Sigmoid colon (tissue), 7 donors: ENCODE measurements around the gene RAB3B. TPM values are rescaled to one million over a fixed set of nuclear protein-coding genes. Genes with fewer than 3 reads are reported as not detected.
"Not testable (repeated sequence)": the region's sequence is repeated elsewhere in the genome, so short reads cannot be mapped to it uniquely, and the experiment has no call there.

ENCODE experiments used
- DNase-seq: peaks from one replicate; pipeline ENCODE4 v3.0.0-alpha.2; 2019
- H3K27ac ChIP-seq, 4 donors: fragments of 200-600 bp; sonication (generic); one replicate each; pipeline ENCODE4 v1.5.1; 2016 to 2019; ENCODE audit warnings: mild to moderate bottlenecking in 1 of 4
- H3K27me3 ChIP-seq, 3 donors: fragments of 200-600 bp; sonication (generic); one replicate each; pipeline ENCODE4 v1.5.1; 2019; ENCODE audit warnings: mild to moderate bottlenecking in 1 of 3
- H3K36me3 ChIP-seq, 4 donors: fragments of 200-600 bp; sonication (generic); one replicate each; pipeline ENCODE4 v1.5.1; 2016 to 2019
- H3K4me1 ChIP-seq, 4 donors: fragments of 200-600 bp; sonication (generic); one replicate each; pipeline ENCODE4 v1.5.1; 2017 to 2019
- H3K4me3 ChIP-seq, 4 donors: fragments of 200-600 bp; sonication (generic); one replicate each; pipeline ENCODE4 v1.5.1; 2017 to 2019; ENCODE audit warnings: mild to moderate bottlenecking in 2 of 4, moderate library complexity in 1 of 4
- H3K9me3 ChIP-seq, 4 donors: fragments of 200-600 bp in 3 of 4; sonication (generic) in 3 of 4; one replicate each; pipeline versions ENCODE4 v1.5.1 to v1.6.1; 2013 to 2019
- EP300 ChIP-seq, 4 donors: sonication (generic); formaldehyde crosslinking; IDR thresholded peaks; one replicate each; pipeline ENCODE4 v1.6.1; 2017; ENCODE audit warnings: antibody characterized with exemption in 4 of 4
- POLR2A ChIP-seq, 2 donors: fragments of 450-650 bp; IDR thresholded peaks; one replicate each; pipeline ENCODE4 v1.6.1; 2016; ENCODE audit warnings: antibody characterized with exemption in 2 of 2, mild to moderate bottlenecking in 2 of 2, moderate library complexity in 2 of 2
- POLR2AphosphoS5 ChIP-seq, 4 donors: sonication (generic); formaldehyde crosslinking; IDR thresholded peaks; one replicate each; pipeline ENCODE4 v1.6.1; 2017; ENCODE audit warnings: antibody characterized with exemption in 4 of 4
- WGBS, 2 donors: extraction: QIAGEN DNeasy Blood & Tissue Kit; methylation state at CpG; one replicate each; pipeline ENCODE4 v1.1.7; 2013; 5-methylcytosine and 5-hydroxymethylcytosine counted together
- intact Hi-C: fragments of 100-400 bp; cut with DNase I; formaldehyde crosslinking; loops from one replicate; pipeline ENCODE4 v1.15.1; 2023
- polyA plus RNA-seq, 3 donors: library from polyadenylated mRNA; stranded (reverse); fragments of 200-250 nt; gene quantifications; one replicate each; pipeline ENCODE4 v1.2.3, GENCODE V29; 2013
- total RNA-seq, 4 donors: library from RNA; depleted of rRNA; stranded (reverse); fragments of >200 nt; gene quantifications; one replicate each; pipeline ENCODE4 v1.1.0, GENCODE V29; 2016
- TF ChIP-seq, protein P1 (sequence below), 4 experiments: fragments of 450-650 bp in 3 of 4; fragments of 200-600 bp in 1 of 4; IDR thresholded peaks; one replicate each; pipeline ENCODE4 v1.5.1; 2016 to 2019; ENCODE audit warnings: antibody characterized with exemption in 4 of 4, mild to moderate bottlenecking in 3 of 4, moderate library complexity in 2 of 4
- donor health status: healthy with polysubstance abuse.
- donor health status: Bipolar disorder and iron deficiency.
- donor health status: healthy.

The RAB3B gene
- total and polyA plus RNA-seq, 7 donors, result 1.5 to 4.3 (median 3.1) TPM

DNA sequence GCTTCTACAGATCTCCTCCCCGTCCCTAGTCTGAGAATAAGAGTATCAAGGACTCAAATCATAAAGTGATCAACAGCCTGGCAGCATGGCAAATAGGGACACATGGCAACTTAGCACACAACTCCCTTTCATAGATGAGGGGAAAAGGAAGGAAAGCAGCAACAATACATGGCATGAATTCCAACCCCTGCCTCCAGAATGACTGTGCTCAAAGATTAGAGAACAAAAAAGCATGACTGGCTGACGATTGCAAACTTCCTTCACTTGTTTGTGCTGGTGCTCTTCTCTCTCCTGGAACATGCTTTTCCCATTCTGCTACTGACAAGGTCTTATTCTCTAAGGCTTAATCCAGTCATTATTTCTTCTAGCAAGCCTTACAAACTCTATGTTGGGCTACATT, 31.6 kb upstream of the RAB3B start:
- Histone ChIP-seq H3K9me3 (no peaks in the 10 kb centered on the region), H3K36me3 (peaks cover 9 to 71% (median 24%) of the 10 kb centered on the region in 4 donors), H3K4me3 (no peak overlapping the region), H3K27me3 (no peaks in the 10 kb centered on the region), H3K4me1 (no peaks in the 10 kb centered on the region), H3K27ac (no peak overlapping the region)
- WGBS, 2 donors, result 89 to 92% methylated on average over 2 of the region's 2 CpGs
- no peak for TF ChIP-seq POLR2A (IDR thresholded peaks at IDR 0.05)
- TF ChIP-seq POLR2AphosphoS5 (IDR thresholded peaks at IDR 0.05), result no peak
- TF ChIP-seq EP300 (IDR thresholded peaks at IDR 0.05), result no peak
- TF ChIP-seq, protein P1, sequence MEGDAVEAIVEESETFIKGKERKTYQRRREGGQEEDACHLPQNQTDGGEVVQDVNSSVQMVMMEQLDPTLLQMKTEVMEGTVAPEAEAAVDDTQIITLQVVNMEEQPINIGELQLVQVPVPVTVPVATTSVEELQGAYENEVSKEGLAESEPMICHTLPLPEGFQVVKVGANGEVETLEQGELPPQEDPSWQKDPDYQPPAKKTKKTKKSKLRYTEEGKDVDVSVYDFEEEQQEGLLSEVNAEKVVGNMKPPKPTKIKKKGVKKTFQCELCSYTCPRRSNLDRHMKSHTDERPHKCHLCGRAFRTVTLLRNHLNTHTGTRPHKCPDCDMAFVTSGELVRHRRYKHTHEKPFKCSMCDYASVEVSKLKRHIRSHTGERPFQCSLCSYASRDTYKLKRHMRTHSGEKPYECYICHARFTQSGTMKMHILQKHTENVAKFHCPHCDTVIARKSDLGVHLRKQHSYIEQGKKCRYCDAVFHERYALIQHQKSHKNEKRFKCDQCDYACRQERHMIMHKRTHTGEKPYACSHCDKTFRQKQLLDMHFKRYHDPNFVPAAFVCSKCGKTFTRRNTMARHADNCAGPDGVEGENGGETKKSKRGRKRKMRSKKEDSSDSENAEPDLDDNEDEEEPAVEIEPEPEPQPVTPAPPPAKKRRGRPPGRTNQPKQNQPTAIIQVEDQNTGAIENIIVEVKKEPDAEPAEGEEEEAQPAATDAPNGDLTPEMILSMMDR (IDR thresholded peaks at IDR 0.05), result no peak
- DNase-seq, result no peak
- intact Hi-C loops, result no loop called here

DNA sequence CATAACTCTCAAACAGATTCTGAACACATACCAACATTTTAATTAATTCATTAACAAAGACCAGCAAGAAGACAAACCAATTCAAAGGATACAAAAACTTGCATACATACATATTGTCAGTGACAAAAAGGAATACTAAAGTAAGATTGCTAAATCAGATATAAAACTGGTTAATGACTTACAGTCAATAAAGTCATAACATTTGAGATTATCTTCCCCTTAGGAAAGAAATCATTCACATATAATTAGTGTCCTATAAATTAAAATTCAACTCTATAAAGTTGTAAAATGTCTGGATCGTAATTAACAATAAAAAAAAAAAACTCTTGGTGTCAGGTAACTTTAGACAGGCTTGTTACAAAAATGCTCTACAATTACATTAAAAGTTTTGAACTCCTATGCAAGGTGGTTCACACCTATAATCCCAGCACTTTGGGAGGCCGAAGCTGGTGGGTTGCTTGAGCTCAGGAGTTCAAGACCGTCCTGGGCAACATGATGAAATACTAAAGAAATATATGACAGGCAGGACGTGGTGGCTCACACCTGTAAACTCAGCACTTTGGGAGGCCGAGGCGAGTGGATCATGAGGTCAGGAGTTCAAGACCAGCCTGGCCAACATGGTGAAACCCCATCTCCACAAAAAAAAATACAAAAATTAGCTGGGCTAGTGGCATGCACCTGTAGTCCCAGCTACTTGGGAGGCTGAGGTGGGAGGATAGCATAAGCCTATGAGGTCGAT, 17.7 kb upstream of the RAB3B start:
- 26 to 72% methylated on average over 7 of the region's 7 CpGs for WGBS, 2 donors
- Histone ChIP-seq H3K27me3 (no peaks in the 10 kb centered on the region), H3K9me3 (no peaks in the 10 kb centered on the region), H3K27ac (no peak overlapping the region), H3K36me3 (no peaks in the 10 kb centered on the region), H3K4me1 (peaks cover 0 to 7% (median 0%) of the 10 kb centered on the region in 4 donors), H3K4me3 (no peak overlapping the region)
- intact Hi-C loops, result no loop called here
- no peak for TF ChIP-seq POLR2AphosphoS5 (IDR thresholded peaks at IDR 0.05)
- TF ChIP-seq POLR2A (IDR thresholded peaks at IDR 0.05), result no peak
- TF ChIP-seq, protein P1 (IDR thresholded peaks at IDR 0.05), result no peak
- no peak for TF ChIP-seq EP300 (IDR thresholded peaks at IDR 0.05)
- DNase-seq, result no peak

DNA sequence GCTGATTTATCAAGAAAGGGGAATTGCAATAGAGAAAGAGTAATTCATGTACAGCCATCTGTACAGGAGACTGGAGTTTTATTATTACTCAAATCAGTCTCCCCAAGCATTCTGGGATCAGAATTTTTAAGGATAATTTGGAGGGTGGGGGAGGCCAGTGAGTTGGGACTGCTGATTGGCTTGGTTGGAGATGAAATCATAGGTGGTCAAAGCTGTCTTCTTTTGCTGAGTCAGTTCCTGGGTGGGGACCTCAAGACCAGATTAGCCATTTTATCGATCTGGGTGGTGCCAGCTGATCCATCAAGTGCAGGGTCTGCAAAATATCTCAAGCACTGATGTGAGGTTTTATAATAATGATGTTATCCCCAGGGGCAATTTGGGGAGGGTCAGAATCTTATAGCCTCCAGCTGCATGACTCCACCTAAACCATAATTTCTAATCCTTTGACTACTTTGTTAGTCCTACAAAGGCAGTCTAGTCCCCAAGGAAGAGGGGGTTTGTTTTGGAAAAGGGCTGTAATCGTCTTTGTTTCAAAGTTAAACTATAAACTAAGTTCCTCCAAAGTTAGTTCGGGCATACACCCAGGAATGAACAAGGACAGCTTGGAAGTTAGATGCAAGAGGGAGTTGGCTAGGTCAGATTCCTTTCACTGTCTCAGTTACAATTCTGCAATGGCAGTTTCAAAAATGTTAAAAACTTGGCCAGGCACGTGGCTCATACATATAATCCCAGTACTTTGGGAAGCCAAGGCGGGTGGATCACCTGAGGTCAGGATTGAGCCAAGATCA, 16.9 kb upstream of the RAB3B start:
- H3K36me3 ChIP-seq, result no peaks in the 10 kb centered on the region
- H3K27ac ChIP-seq, result no peak overlapping the region
- DNase-seq, result no peak
- no peak overlapping the region for H3K4me3 ChIP-seq
- 12 to 48% methylated on average over 5 of the region's 5 CpGs for WGBS, 2 donors
- H3K9me3 ChIP-seq, result no peaks in the 10 kb centered on the region
- H3K4me1 ChIP-seq, result peaks cover 0 to 7% (median 0%) of the 10 kb centered on the region in 4 donors
- H3K27me3 ChIP-seq, result no peaks in the 10 kb centered on the region
- intact Hi-C loops, result no loop called here
- TF ChIP-seq EP300 (IDR thresholded peaks at IDR 0.05), result no peak
- no peak for TF ChIP-seq POLR2A (IDR thresholded peaks at IDR 0.05)
- TF ChIP-seq POLR2AphosphoS5 (IDR thresholded peaks at IDR 0.05), result no peak
- TF ChIP-seq, protein P1 (IDR thresholded peaks at IDR 0.05), result no peak

DNA sequence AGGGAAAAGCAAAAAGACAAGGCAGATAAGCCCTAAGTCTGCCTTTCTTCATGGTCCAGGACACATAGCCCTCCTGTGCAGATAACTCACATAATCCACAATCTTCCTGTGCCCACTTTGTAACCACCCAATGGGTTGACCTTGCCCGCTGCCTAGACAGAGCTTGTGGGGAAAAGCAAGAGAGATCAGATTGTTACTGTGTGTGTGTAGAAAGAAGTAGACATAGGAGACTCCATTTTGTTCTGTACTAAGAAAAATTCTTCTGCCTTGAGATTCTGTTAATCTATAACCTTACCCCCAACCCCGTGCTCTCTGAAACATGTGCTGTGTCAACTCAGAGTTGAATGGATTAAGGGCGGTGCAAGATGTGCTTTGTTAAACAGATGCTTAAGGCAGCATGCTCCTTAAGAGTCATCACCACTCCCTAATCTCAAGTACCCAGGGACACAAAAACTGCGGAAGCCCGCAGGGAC, 15.6 kb upstream of the RAB3B start:
- intact Hi-C loops, result not testable (repeated sequence)

DNA sequence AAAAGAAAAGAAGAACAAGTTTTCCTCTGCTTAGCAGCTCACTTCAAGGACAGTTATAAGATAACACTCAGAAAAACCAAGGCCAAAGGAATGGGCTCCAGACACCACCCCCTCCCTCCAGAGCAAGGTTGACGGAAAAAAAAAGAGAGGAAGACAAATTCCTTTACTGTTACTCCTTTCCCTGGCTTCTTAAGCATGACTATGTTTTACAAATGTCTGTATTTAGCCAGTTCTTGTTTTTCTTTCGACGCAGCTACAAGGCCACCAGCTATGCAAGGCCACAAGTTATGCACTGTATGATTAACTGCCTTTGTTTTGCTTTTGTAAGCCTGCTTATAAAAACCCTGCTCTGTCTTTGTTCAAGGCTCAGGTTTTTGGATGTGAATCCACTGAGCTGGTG, 15.0 kb upstream of the RAB3B start:
- H3K36me3 ChIP-seq, H3K9me3 ChIP-seq, DNase-seq, H3K4me3 ChIP-seq, H3K27ac ChIP-seq, H3K27me3 ChIP-seq, H3K4me1 ChIP-seq, intact Hi-C loops: not testable (repeated sequence)
- 49 to 63% methylated on average over 3 of the region's 3 CpGs for WGBS, 2 donors

More for the DNA sequence above, 15.6 kb upstream of the RAB3B start:
- H3K4me3 ChIP-seq, DNase-seq, H3K27me3 ChIP-seq, H3K4me1 ChIP-seq, H3K9me3 ChIP-seq, H3K36me3 ChIP-seq, H3K27ac ChIP-seq: not testable (repeated sequence)
- 21 to 50% methylated on average over 5 of the region's 5 CpGs for WGBS, 2 donors
